WTC11 (cell line): ENCODE measurements around the gene NHLRC3. TPM values are rescaled to one million over a fixed set of nuclear protein-coding genes. Genes with fewer than 3 reads are reported as not detected.
"Not testable (repeated sequence)": the region's sequence is repeated elsewhere in the genome, so short reads cannot be mapped to it uniquely, and the experiment has no call there.

ENCODE experiments used
- ATAC-seq: fragments of 200-7000 bp; cut with Tn5 transposase; 2 replicates; pipeline ENCODE4 v1.10.0; 2021; ENCODE audit warnings: mild to moderate bottlenecking, moderate library complexity
- CTCF ChIA-PET: fragments of 300-600 bp; sonication (Branson Sonifier 250); formaldehyde crosslinking; loops from one replicate; lab custom pipeline; 2021; ENCODE audit warnings: antibody characterized with exemption; lab: Charles Lee
- POLR2A ChIA-PET: fragments of 350-600 bp; sonication (Branson Sonifier 250); formaldehyde crosslinking; loops from one replicate; lab custom pipeline; 2021; ENCODE audit warnings: antibody characterized with exemption; lab: Charles Lee
- DNase-seq: peaks from one replicate; pipeline ENCODE4 v3.0.0; 2021; ENCODE audit warnings: low spot score
- H3K27ac Mint-ChIP-seq: 2 replicates; pipeline ENCODE4 v1.8.0; 2021; ENCODE audit warnings: mixed read lengths
- H3K27me3 Mint-ChIP-seq: 2 replicates; pipeline ENCODE4 v1.8.0; 2021; ENCODE audit warnings: low read depth, mild to moderate bottlenecking, moderate library complexity, mixed read lengths
- H3K36me3 Mint-ChIP-seq: 2 replicates; pipeline ENCODE4 v1.8.0; 2021; ENCODE audit warnings: mixed read lengths
- H3K4me1 Mint-ChIP-seq: 2 replicates; pipeline ENCODE4 v1.8.0; 2022; ENCODE audit warnings: mixed read lengths
- H3K4me3 Mint-ChIP-seq: 2 replicates; pipeline ENCODE4 v1.8.0; 2021; ENCODE audit warnings: mild to moderate bottlenecking, moderate library complexity, mixed read lengths
- H3K9me3 Mint-ChIP-seq: 2 replicates; pipeline ENCODE4 v1.8.0; 2021; ENCODE audit warnings: mixed read lengths
- ELF4 ChIP-seq: sonication (generic); formaldehyde crosslinking; IDR thresholded peaks from 2 replicates; pipeline ENCODE4 v1.8.1; 2022; ENCODE audit warnings: low read depth, mild to moderate bottlenecking, moderate library complexity, missing genetic modification reagents
- FOXK1 ChIP-seq: sonication (generic); formaldehyde crosslinking; IDR thresholded peaks from 2 replicates; pipeline ENCODE4 v1.8.0; 2022; ENCODE audit warnings: mild to moderate bottlenecking, moderate library complexity, missing genetic modification reagents
- MAX ChIP-seq: sonication (generic); formaldehyde crosslinking; IDR thresholded peaks from 2 replicates; pipeline ENCODE4 v1.8.0; 2022; ENCODE audit warnings: mild to moderate bottlenecking, missing genetic modification reagents
- NR3C1 ChIP-seq: sonication (generic); formaldehyde crosslinking; conservative IDR thresholded peaks from 2 replicates; pipeline ENCODE4 v1.8.1; 2023; ENCODE audit warnings: low read depth, mild to moderate bottlenecking, missing genetic modification reagents
- OVOL2 ChIP-seq: fragments of 250-450 bp; sonication (Bioruptor Pico); IDR thresholded peaks from 2 replicates; pipeline ENCODE4 v1.9.0; 2021; ENCODE audit warnings: mild to moderate bottlenecking, borderline replicate concordance
- RELA ChIP-seq: sonication (generic); formaldehyde crosslinking; IDR thresholded peaks from 2 replicates; pipeline ENCODE4 v1.8.1; 2022; ENCODE audit warnings: missing genetic modification reagents, mild to moderate bottlenecking, borderline replicate concordance
- SMAD3 ChIP-seq: sonication (generic); formaldehyde crosslinking; IDR thresholded peaks from 2 replicates; pipeline ENCODE4 v1.8.0; 2022; ENCODE audit warnings: missing genetic modification reagents, mild to moderate bottlenecking, borderline replicate concordance
- SMAD4 ChIP-seq: sonication (generic); formaldehyde crosslinking; IDR thresholded peaks from 2 replicates; pipeline ENCODE4 v1.8.0; 2022; ENCODE audit warnings: mild to moderate bottlenecking, missing genetic modification reagents
- ZMAT4 ChIP-seq: fragments of 250-450 bp; sonication (Bioruptor Pico); IDR thresholded peaks from 2 replicates; pipeline ENCODE4 v1.9.0; 2021; ENCODE audit warnings: mild to moderate bottlenecking
- ZNF219 ChIP-seq: sonication (generic); formaldehyde crosslinking; IDR thresholded peaks from 2 replicates; pipeline ENCODE4 v1.8.0; 2023; ENCODE audit warnings: missing genetic modification reagents, mild to moderate bottlenecking, borderline replicate concordance
- total RNA-seq: library from RNA; stranded (reverse); gene quantifications from 3 replicates; pipeline ENCODE4 v1.2.3, GENCODE V29; 2021
- TF ChIP-seq, protein P1 (sequence below): sonication (generic); formaldehyde crosslinking; conservative IDR thresholded peaks from 2 replicates; pipeline ENCODE4 v1.8.1; 2023; ENCODE audit warnings: mild to moderate bottlenecking, low read depth, missing genetic modification reagents, moderate library complexity
- TF ChIP-seq, protein P2 (sequence below): fragments of 250-450 bp; sonication (Bioruptor Pico); IDR thresholded peaks from 2 replicates; pipeline ENCODE4 v2.1.2; 2022; ENCODE audit warnings: mild to moderate bottlenecking, moderate library complexity

Gene NHLRC3
- total RNA-seq, 1 experiment from 2014 or later, result 18.8 TPM

DNA sequence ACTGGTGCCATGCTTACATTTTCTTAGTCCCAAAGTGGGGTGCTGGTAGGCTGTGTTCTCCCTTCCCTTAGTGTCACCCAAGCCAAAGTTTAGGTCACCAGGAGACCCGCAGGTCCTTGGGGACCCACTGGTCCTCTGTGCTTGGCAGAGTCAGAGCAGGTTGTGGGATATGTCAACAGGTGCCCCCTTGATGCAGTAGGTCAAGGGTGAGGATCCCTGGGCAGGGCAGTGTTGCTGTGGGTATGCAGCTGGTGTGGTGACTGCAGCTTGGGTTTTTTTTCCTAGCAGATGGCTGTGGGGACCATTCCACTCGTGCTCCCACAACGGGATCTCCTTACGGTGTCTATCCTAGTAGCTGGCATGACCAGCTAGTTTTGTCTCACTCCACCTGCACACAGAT lies 23.7 kb downstream of the NHLRC3 start:
- DNase-seq (no peak), ATAC-seq (no peak)
- POLR2A ChIA-PET, result no interaction called here
- no peak overlapping the region for H3K4me3 Mint-ChIP-seq
- no peaks in the 10 kb centered on the region for H3K27me3 Mint-ChIP-seq
- H3K9me3 Mint-ChIP-seq, result peaks cover 4% of the 10 kb centered on the region
- peaks cover 4% of the 10 kb centered on the region; the same call in 1 of the 2 replicates for H3K36me3 Mint-ChIP-seq
- TF ChIP-seq RELA (CRISPR knock-in tag), result no peak
- CTCF ChIA-PET, result no interaction called here
- H3K27ac Mint-ChIP-seq, result no peak overlapping the region
- no peaks in the 10 kb centered on the region for H3K4me1 Mint-ChIP-seq

- H3K9me3 Mint-ChIP-seq, result no peaks in the 10 kb centered on the region
- ChIA-PET POLR2A (no interaction called here), CTCF (interaction anchor here (1.3 to 2.2 kb wide), 2 partner anchors 539 to 543 kb away, joined by 5 to 6 read pairs; no protein-coding TSS in a partner anchor)
- no peaks in the 10 kb centered on the region for H3K36me3 Mint-ChIP-seq
- DNase-seq (no peak), ATAC-seq (no peak)
- H3K27me3 Mint-ChIP-seq, result no peaks in the 10 kb centered on the region
- no peak for TF ChIP-seq SMAD3 (CRISPR knock-in tag)
- no peak overlapping the region for H3K4me3 Mint-ChIP-seq
- H3K27ac Mint-ChIP-seq, result no peak overlapping the region
- H3K4me1 Mint-ChIP-seq, result peaks cover 4% of the 10 kb centered on the region
These were observed 34.6 kb downstream of the NHLRC3 start for GRCh38 chr13:39072842-39073241.

- Mint-ChIP-seq H3K4me1 (peaks cover 4% of the 10 kb centered on the region), H3K27ac (no peak overlapping the region)
- peak; percentile 93 for ATAC-seq
These were observed 35.7 kb downstream of the NHLRC3 start for GRCh38 chr13:39073983-39074382.

DNA sequence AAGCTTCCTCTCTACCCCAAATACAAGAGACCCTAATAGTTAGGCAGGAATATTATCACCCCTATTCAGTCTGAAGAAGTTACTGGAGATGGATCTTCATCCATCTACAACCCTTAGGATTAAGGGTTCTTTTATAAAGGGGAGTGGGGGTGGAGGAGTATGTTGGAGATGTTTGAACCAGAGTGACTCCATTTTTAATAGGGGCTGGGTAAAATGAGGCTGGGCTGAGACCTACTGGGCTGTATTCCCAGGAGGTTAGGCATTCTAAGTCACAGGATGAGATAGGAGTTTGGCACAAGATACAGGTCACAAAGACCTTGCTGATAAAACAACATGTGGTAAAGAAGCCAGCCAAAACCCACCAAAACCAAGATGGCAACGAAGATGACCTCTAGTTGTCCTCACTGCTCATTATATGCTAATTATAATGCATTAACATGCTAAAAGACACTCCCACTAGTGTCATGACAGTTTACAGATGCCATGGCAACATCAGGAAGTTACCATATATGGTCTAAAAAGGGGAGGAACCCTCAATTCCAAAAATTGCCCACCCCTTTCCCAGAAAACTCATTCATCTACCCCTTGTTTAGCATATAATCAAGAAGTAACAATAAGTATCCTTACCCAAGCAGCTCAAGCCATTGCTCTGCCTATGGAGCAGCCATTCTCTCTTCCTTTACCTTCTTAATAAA lies 48.1 kb downstream of the NHLRC3 start:
- H3K4me3 Mint-ChIP-seq, H3K27ac Mint-ChIP-seq, DNase-seq, ATAC-seq, H3K27me3 Mint-ChIP-seq, H3K4me1 Mint-ChIP-seq, POLR2A ChIA-PET, CTCF ChIA-PET: not testable (repeated sequence)
- H3K36me3 Mint-ChIP-seq, result peaks cover 14% of the 10 kb centered on the region
- H3K9me3 Mint-ChIP-seq, result peaks cover 38% of the 10 kb centered on the region

More at GRCh38 chr13:39073983-39074382, 35.7 kb downstream of the NHLRC3 start:
- no peak for DNase-seq
- ChIA-PET POLR2A (no interaction called here), CTCF (no interaction called here)
- Mint-ChIP-seq H3K27me3 (no peaks in the 10 kb centered on the region), H3K36me3 (no peaks in the 10 kb centered on the region), H3K9me3 (no peaks in the 10 kb centered on the region), H3K4me3 (no peak overlapping the region)
- TF ChIP-seq ZMAT4 (CRISPR knock-in tag), result no peak
- TF ChIP-seq NR3C1 (CRISPR knock-in tag), result no peak
- no peak for TF ChIP-seq ELF4 (CRISPR knock-in tag)
- TF ChIP-seq, protein P1, sequence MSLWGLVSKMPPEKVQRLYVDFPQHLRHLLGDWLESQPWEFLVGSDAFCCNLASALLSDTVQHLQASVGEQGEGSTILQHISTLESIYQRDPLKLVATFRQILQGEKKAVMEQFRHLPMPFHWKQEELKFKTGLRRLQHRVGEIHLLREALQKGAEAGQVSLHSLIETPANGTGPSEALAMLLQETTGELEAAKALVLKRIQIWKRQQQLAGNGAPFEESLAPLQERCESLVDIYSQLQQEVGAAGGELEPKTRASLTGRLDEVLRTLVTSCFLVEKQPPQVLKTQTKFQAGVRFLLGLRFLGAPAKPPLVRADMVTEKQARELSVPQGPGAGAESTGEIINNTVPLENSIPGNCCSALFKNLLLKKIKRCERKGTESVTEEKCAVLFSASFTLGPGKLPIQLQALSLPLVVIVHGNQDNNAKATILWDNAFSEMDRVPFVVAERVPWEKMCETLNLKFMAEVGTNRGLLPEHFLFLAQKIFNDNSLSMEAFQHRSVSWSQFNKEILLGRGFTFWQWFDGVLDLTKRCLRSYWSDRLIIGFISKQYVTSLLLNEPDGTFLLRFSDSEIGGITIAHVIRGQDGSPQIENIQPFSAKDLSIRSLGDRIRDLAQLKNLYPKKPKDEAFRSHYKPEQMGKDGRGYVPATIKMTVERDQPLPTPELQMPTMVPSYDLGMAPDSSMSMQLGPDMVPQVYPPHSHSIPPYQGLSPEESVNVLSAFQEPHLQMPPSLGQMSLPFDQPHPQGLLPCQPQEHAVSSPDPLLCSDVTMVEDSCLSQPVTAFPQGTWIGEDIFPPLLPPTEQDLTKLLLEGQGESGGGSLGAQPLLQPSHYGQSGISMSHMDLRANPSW (CRISPR knock-in tag), result no peak
- TF ChIP-seq, protein P2, sequence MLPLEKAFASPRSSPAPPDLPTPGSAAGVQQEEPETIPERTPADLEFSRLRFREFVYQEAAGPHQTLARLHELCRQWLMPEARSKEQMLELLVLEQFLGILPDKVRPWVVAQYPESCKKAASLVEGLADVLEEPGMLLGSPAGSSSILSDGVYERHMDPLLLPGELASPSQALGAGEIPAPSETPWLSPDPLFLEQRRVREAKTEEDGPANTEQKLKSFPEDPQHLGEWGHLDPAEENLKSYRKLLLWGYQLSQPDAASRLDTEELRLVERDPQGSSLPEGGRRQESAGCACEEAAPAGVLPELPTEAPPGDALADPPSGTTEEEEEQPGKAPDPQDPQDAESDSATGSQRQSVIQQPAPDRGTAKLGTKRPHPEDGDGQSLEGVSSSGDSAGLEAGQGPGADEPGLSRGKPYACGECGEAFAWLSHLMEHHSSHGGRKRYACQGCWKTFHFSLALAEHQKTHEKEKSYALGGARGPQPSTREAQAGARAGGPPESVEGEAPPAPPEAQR (CRISPR knock-in tag), result no peak
- no peak for TF ChIP-seq FOXK1 (CRISPR knock-in tag)
- no peak for TF ChIP-seq MAX (CRISPR knock-in tag)
- no peak for TF ChIP-seq OVOL2 (CRISPR knock-in tag)
- TF ChIP-seq SMAD4 (CRISPR knock-in tag), result no peak
- no peak for TF ChIP-seq ZNF219
